HepG2 (cell line): ENCODE measurements around the gene HSF2BP. TPM values are rescaled to one million over a fixed set of nuclear protein-coding genes. Genes with fewer than 3 reads are reported as not detected.
"Not testable (repeated sequence)": the region's sequence is repeated elsewhere in the genome, so short reads cannot be mapped to it uniquely, and the experiment has no call there.

Experiments used
- ATAC-seq: fragments of 200-7000 bp; cut with Tn5 transposase; 3 replicates; pipeline ENCODE4 v1.9.1; 2020; ENCODE audit warnings: mild to moderate bottlenecking, moderate library complexity
- BruUV-seq: library from RNA; stranded (reverse); fragments of 400-500 nt; replicated peaks from 2 replicates; lab custom pipeline; 2021; lab: Mats Ljungman, UMichigan
- CTCF ChIA-PET: fragments of 300-600 bp; formaldehyde crosslinking; extraction: SDS; loops from one replicate; lab custom pipeline; 2021; ENCODE audit warnings: low total read pairs, inconsistent platforms, low intra/inter-chr PET ratio; lab: Yijun Ruan, JAX
- POLR2A ChIA-PET: fragments of 350-600 bp; sonication (Branson Sonifier 250); formaldehyde crosslinking; loops from one replicate; lab custom pipeline; 2020; ENCODE audit warnings: antibody characterized with exemption, inconsistent platforms; lab: Yijun Ruan, JAX
- DNase-seq: peaks from one replicate; pipeline ENCODE4 v3.0.0-alpha.2; 2015; ENCODE audit warnings: low spot score
- FAIRE-seq: peaks from 3 replicates; lab custom pipeline; 2011; peaks lifted over from hg19 to GRCh38; lab: Jason Lieb, UNC
- H2AFZ ChIP-seq: one replicate; pipeline ENCODE4 v1.6.1; 2011; ENCODE audit warnings: low read length, inconsistent platforms
- H3K27ac ChIP-seq: fragments of 300-600 bp; 3 replicates; pipeline ENCODE4 v1.8.0; 2011; ENCODE audit warnings: mixed run types, mild to moderate bottlenecking, mixed read lengths, low read length, inconsistent platforms; ENCODE audit not compliant: insufficient read depth; ENCODE audit errors: extremely low read length
- H3K27me3 ChIP-seq, 2 experiments: fragments of 200-600 bp in 1 of 2; 2 replicates in 1 of 2; 3 replicates in 1 of 2; pipeline versions ENCODE4 v1.6.0 to v1.8.0; 2011; ENCODE audit warnings: low read length in 2 of 2, mild to moderate bottlenecking in 2 of 2, moderate library complexity in 2 of 2, inconsistent platforms in 1 of 2; ENCODE audit not compliant: insufficient read depth in 2 of 2, control insufficient read depth in 1 of 2
- H3K36me3 ChIP-seq, 2 experiments: fragments of 200-600 bp in 1 of 2; replicated peaks in 1 of 2; 2 replicates in 1 of 2; 3 replicates in 1 of 2; pipeline versions ENCODE4 v1.5.1 to v1.8.0; 2011; ENCODE audit warnings: low read length in 2 of 2, inconsistent platforms in 1 of 2; ENCODE audit not compliant: insufficient read depth in 2 of 2, control insufficient read depth in 1 of 2
- H3K4me1 ChIP-seq: 2 replicates; pipeline ENCODE4 v1.5.1; 2012; ENCODE audit warnings: low read length, inconsistent platforms; ENCODE audit not compliant: insufficient read depth
- H3K4me2 ChIP-seq: 2 replicates; pipeline ENCODE4 v1.6.0; 2011; ENCODE audit warnings: low read depth, low read length, inconsistent platforms
- H3K4me3 ChIP-seq, 3 experiments: fragments of 200-600 bp in 1 of 3; sonication (generic), shearing (Covaris generic) in 1 of 3; replicated peaks in 1 of 3; 2 replicates each; pipeline ENCODE4 v1.5.1; 2011 to 2016; ENCODE audit warnings: low read length in 3 of 3, inconsistent platforms in 2 of 3, low read depth in 2 of 3, mild to moderate bottlenecking in 2 of 3, control low read depth in 1 of 3, mixed read lengths in 1 of 3; ENCODE audit not compliant: insufficient read depth in 1 of 3
- H3K79me2 ChIP-seq: one replicate; pipeline ENCODE4 v1.6.1; 2011; ENCODE audit warnings: low read length, inconsistent platforms; ENCODE audit not compliant: insufficient read depth
- H3K9ac ChIP-seq: 2 replicates; pipeline ENCODE4 v1.6.0; 2011; ENCODE audit warnings: mild to moderate bottlenecking, low read depth, low read length, inconsistent platforms; ENCODE audit not compliant: insufficient read depth
- H3K9me3 ChIP-seq: 2 replicates; pipeline ENCODE4 v1.5.1; 2012; ENCODE audit warnings: mild to moderate bottlenecking, low read length
- H4K20me1 ChIP-seq: 2 replicates; pipeline ENCODE4 v1.6.0; 2011; ENCODE audit warnings: inconsistent platforms, mild to moderate bottlenecking, low read length, moderate library complexity; ENCODE audit not compliant: insufficient read depth
- WGBS: methylation state at CpG from one replicate; pipeline ENCODE4 v1.1.6; 2017; ENCODE audit warnings: low lambda C conversion rate; 5-methylcytosine and 5-hydroxymethylcytosine counted together
- in situ Hi-C: cut with HindIII; loops from 2 replicates; pipeline ENCODE4 v1.10.0; 2017; ENCODE audit warnings: low pct_unique_long_range_greater_than_20kb; ENCODE audit not compliant: extremely low pct_ligation_motif_present
- intact Hi-C: fragments of 100-400 bp; cut with micrococcal nuclease; formaldehyde crosslinking; loops from one replicate; pipeline ENCODE4 v1.10.0; 2022; ENCODE audit not compliant: unreplicated experiment
- polyA plus RNA-seq, 8 experiments: library from polyadenylated mRNA; depleted of rRNA in 3 of 8; stranded (reverse) in 7 of 8; unstranded in 1 of 8; fragments of >200 nt; fragmentation: Illumina TruSeq in 4 of 8; extraction: Trizol in 4 of 8; gene quantifications; 2 replicates each; pipeline versions ENCODE4 v1.2.1 to v1.2.3, GENCODE V29; 2011 to 2016; ENCODE audit warnings: low read depth in 4 of 8, missing spikeins in 1 of 8, mixed read lengths in 1 of 8; ENCODE audit not compliant: insufficient read depth in 1 of 8
- total RNA-seq, 5 experiments: library from RNA; depleted of rRNA; stranded (reverse); fragments of >200 nt; fragmentation: Illumina TruSeq; extraction: Trizol; gene quantifications; 2 replicates each; pipeline ENCODE4 v1.2.3, GENCODE V29; 2016; ENCODE audit warnings: low read depth in 1 of 5

The HSF2BP gene
- total and polyA plus RNA-seq, 2 of the 13 experiments (the other 11 are each of a cell fraction or from before 2014, with no cell fraction given): 0.67 to 2.2 TPM

- H2AFZ ChIP-seq, H3K4me2 ChIP-seq, POLR2A ChIA-PET, ATAC-seq, BruUV-seq, CTCF ChIA-PET, H3K9ac ChIP-seq, H3K4me1 ChIP-seq, H3K9me3 ChIP-seq, DNase-seq, H3K79me2 ChIP-seq, H3K27me3 ChIP-seq, H3K36me3 ChIP-seq, H3K27ac ChIP-seq, FAIRE-seq, intact Hi-C loops, H3K4me3 ChIP-seq, H4K20me1 ChIP-seq, in situ Hi-C loops: not testable (repeated sequence)
- WGBS: no CpG with 5 or more reads among the region's 4 CpGs
Measured at GRCh38 chr21:43511209-43511608, 148.1 kb downstream of the HSF2BP start.

- in situ Hi-C loops, H4K20me1 ChIP-seq, H3K4me2 ChIP-seq, H3K4me3 ChIP-seq, CTCF ChIA-PET, FAIRE-seq, H2AFZ ChIP-seq, BruUV-seq, H3K9ac ChIP-seq, H3K79me2 ChIP-seq, ATAC-seq, H3K36me3 ChIP-seq, H3K27me3 ChIP-seq, H3K27ac ChIP-seq, H3K9me3 ChIP-seq, intact Hi-C loops, DNase-seq, POLR2A ChIA-PET, H3K4me1 ChIP-seq: not testable (repeated sequence)
- WGBS: no CpG with 5 or more reads among the region's 3 CpGs
Measured at GRCh38 chr21:43510669-43511068, 148.6 kb downstream of the HSF2BP start.

GRCh38 chr21:43503892-43504291, 155.4 kb downstream of the HSF2BP start:
- H2AFZ ChIP-seq, intact Hi-C loops, H3K36me3 ChIP-seq, DNase-seq, H3K4me1 ChIP-seq, H3K9ac ChIP-seq, BruUV-seq, in situ Hi-C loops, H4K20me1 ChIP-seq, CTCF ChIA-PET, H3K27ac ChIP-seq, H3K9me3 ChIP-seq, H3K79me2 ChIP-seq, H3K4me3 ChIP-seq, H3K4me2 ChIP-seq, ATAC-seq, H3K27me3 ChIP-seq, POLR2A ChIA-PET, FAIRE-seq: not testable (repeated sequence)
- WGBS: no CpG with 5 or more reads among the region's 13 CpGs

GRCh38 chr21:43503075-43503750, 156.1 kb downstream of the HSF2BP start:
- H3K4me2 ChIP-seq, H3K36me3 ChIP-seq, in situ Hi-C loops, BruUV-seq, POLR2A ChIA-PET, H3K27me3 ChIP-seq, H3K27ac ChIP-seq, H3K79me2 ChIP-seq, H3K9ac ChIP-seq, H3K4me3 ChIP-seq, H3K4me1 ChIP-seq, CTCF ChIA-PET, H2AFZ ChIP-seq, H4K20me1 ChIP-seq, DNase-seq, intact Hi-C loops, H3K9me3 ChIP-seq: not testable (repeated sequence)
- no CpG with 5 or more reads among the region's 15 CpGs for WGBS
- ATAC-seq: peak; percentile 73
- FAIRE-seq: peak; percentile 43
